ENCODE results near the gene MAPK10. TPM values are rescaled to one million over a fixed set of nuclear protein-coding genes. Genes with fewer than 3 reads are reported as not detected.

MAPK10 gene
- total and polyA plus RNA-seq, 8 donors = 16.1 to 44.4 (median 30.5) TPM

DNA sequence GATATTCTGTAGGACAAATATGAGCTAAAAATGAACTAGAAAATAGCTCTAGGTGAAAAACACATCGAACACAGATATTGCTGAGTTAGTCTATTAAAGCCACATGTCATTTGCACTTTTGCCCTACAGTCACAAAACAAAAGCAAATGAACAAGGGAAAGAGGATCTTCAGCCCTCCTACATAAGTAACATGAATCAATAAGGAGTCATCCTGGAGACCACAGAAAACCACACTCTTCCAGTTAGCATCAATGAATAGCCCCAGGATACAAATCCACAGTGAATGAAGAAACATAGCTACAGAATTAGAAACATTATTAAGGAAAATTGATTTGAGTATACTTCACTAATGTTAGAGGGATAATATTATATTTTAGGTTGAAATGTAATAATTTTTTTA, 311.4 kb downstream of the MAPK10 start:
- no peak for ATAC-seq
- no peaks in the 10 kb centered on the region for H3K9me3 ChIP-seq
- no peak overlapping the region for H3K4me3 ChIP-seq
- no peaks in the 10 kb centered on the region for H3K4me1 ChIP-seq
- TF ChIP-seq, protein P1, sequence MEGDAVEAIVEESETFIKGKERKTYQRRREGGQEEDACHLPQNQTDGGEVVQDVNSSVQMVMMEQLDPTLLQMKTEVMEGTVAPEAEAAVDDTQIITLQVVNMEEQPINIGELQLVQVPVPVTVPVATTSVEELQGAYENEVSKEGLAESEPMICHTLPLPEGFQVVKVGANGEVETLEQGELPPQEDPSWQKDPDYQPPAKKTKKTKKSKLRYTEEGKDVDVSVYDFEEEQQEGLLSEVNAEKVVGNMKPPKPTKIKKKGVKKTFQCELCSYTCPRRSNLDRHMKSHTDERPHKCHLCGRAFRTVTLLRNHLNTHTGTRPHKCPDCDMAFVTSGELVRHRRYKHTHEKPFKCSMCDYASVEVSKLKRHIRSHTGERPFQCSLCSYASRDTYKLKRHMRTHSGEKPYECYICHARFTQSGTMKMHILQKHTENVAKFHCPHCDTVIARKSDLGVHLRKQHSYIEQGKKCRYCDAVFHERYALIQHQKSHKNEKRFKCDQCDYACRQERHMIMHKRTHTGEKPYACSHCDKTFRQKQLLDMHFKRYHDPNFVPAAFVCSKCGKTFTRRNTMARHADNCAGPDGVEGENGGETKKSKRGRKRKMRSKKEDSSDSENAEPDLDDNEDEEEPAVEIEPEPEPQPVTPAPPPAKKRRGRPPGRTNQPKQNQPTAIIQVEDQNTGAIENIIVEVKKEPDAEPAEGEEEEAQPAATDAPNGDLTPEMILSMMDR (IDR thresholded peaks at IDR 0.05) = no peak
- H3K27ac ChIP-seq = no peak overlapping the region
- DNase-seq = no peak
- no peaks in the 10 kb centered on the region for H3K27me3 ChIP-seq
- no peaks in the 10 kb centered on the region for H3K36me3 ChIP-seq
- intact Hi-C loops (cut with DNase I) = no loop called here

DNA sequence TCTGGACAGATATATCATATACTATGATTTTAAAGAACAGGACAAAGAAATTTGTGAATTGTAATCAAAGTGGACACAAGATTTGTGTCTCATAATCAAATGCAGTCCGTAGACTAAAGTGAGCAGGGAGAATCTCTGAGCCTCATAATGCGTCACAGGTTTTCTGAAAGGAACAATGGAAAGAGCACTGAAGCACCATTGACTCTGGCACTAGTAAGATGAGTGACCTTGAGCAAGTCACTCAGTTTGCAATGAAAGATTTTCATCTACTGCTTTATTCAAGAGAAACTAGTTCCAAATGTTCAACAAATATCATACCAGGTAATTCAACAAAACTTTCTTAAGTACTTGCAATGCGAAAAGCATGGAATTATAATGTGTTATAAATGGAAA, 315.3 kb downstream of the MAPK10 start:
- H3K36me3 ChIP-seq = no peaks in the 10 kb centered on the region
- ATAC-seq = peak; percentile 84
- H3K27me3 ChIP-seq = no peaks in the 10 kb centered on the region
- H3K27ac ChIP-seq = no peak overlapping the region
- no peak for DNase-seq
- no peaks in the 10 kb centered on the region for H3K9me3 ChIP-seq
- TF ChIP-seq, protein P1 (IDR thresholded peaks at IDR 0.05) = no peak
- intact Hi-C loops (cut with DNase I) = no loop called here
- H3K4me1 ChIP-seq = no peaks in the 10 kb centered on the region
- H3K4me3 ChIP-seq = no peak overlapping the region

DNA sequence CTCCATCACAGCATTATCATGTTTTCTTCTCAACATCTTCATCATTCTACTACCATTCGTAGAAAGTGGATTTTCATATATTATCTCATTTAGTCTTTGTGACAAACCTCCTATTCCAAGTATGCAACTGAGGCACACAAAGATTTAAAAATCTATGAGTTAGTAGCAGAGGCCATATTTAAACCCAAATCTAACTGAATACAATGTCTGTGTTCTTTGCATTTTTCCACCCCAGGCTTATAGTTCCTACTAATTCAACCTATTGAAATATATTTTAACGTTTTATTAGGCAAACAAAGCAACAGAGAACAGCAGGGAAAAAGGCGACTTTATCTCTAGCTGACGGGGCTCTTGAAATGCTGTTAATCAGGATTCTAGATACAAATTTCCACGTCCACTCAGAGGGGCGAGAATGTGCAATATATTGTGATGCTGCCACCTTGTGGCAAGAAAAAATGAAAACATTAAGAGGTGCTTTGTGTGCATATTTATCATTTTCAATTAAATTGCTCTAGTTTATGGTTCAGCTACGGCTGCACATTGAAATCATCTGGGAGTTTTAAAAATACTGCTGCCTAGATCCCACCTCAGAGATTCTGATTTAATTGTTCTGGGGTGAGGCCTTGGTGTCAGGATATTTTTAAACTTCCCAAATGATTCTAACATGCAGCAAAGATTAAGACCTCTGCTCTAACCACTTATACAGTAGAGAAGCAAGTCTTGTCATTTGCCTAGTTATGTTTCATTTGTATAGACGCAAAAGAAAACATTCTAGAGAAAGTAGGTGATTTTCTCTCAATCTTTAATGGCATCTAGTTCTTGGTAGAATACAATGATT, 315.9 kb downstream of the MAPK10 start:
- Histone ChIP-seq H3K36me3 (no peaks in the 10 kb centered on the region), H3K27me3 (no peaks in the 10 kb centered on the region), H3K4me3 (no peak overlapping the region), H3K27ac (no peak overlapping the region), H3K4me1 (no peaks in the 10 kb centered on the region), H3K9me3 (no peaks in the 10 kb centered on the region)
- DNase-seq = peak in 2 of 4 donors; percentile 50 to 70
- TF ChIP-seq, protein P1 (IDR thresholded peaks at IDR 0.05) = peak; percentile 38 to 45
- intact Hi-C loops (cut with DNase I) = no loop called here
- ATAC-seq = peak; percentile 91

DNA sequence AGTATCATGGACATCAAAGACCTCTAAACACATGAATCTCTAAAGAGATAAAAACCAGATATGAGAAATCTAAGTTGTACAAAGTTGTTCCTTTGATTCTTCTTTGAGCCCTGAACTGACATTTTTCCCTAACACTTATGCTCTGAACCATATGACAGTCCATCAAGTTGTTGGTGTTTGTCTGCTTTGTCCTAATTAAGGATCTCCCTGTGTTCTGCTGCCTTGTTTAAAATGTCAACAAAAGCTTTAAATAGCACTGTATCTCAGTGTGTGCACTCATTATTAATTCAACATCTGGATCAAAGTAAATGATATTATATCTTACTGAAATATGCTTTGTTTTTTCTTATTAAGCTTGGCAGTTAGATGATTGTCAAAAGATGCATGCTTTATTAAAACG, 321.8 kb downstream of the MAPK10 start:
- H3K36me3 ChIP-seq = no peaks in the 10 kb centered on the region
- H3K4me3 ChIP-seq = no peak overlapping the region
- peaks cover 7 to 10% of the 10 kb centered on the region in 2 donors for H3K4me1 ChIP-seq
- TF ChIP-seq, protein P1 (IDR thresholded peaks at IDR 0.05) = no peak
- no peaks in the 10 kb centered on the region for H3K9me3 ChIP-seq
- intact Hi-C loops (cut with DNase I) = no loop called here
- DNase-seq (no peak), ATAC-seq (no peak)
- no peak overlapping the region for H3K27ac ChIP-seq
- H3K27me3 ChIP-seq = no peaks in the 10 kb centered on the region

DNA sequence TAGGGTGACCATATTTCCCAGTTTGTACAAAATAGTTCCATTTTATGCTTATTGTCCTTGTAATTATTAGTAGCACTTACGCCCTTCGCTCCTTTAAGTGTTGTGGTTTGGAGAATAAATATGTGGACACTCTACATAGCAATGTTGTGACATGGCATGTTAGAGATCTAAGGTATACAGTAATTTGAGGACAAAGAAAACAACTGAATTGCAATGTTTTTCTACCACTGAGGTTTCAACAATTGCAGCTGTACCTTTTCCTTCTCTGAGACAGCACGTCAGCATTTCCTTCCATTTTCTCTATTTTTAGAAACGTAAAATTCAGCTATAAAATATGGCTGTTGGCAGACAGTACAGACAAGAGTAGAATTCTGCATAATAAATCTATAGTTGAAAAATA, 323.1 kb downstream of the MAPK10 start:
- peak overlapping the region in 1 of 2 donors; percentile 8 for H3K27ac ChIP-seq
- intact Hi-C loops (cut with DNase I) = no loop called here
- H3K4me1 ChIP-seq = peaks cover 13 to 23% of the 10 kb centered on the region in 2 donors
- H3K4me3 ChIP-seq = no peak overlapping the region
- TF ChIP-seq, protein P1 (IDR thresholded peaks at IDR 0.05) = no peak
- no peaks in the 10 kb centered on the region for H3K9me3 ChIP-seq
- no peak for DNase-seq
- H3K27me3 ChIP-seq = no peaks in the 10 kb centered on the region
- no peaks in the 10 kb centered on the region for H3K36me3 ChIP-seq
- peak; percentile 65 for ATAC-seq

Data from left lung (tissue), 10 donors.